PFSK-1 (cell line): ENCODE results near the gene LHB.

ENCODE experiments used
- POLR2AphosphoS5 ChIP-seq: IDR thresholded peaks from 2 replicates; pipeline ENCODE4 v1.6.1; 2012; ENCODE audit warnings: low read depth, mild to moderate bottlenecking, control low read depth, low read length, moderate library complexity
- SIN3A ChIP-seq: IDR thresholded peaks from 2 replicates; pipeline ENCODE4 v1.6.1; 2012; ENCODE audit warnings: mild to moderate bottlenecking, low read length, moderate library complexity, borderline replicate concordance; ENCODE audit not compliant: insufficient read depth
- TAF1 ChIP-seq: IDR thresholded peaks from 2 replicates; pipeline ENCODE4 v1.6.1; 2012; ENCODE audit warnings: low read length, control low read depth, borderline replicate concordance; ENCODE audit not compliant: insufficient read depth
- TF ChIP-seq, protein P1 (sequence below), 2 experiments: IDR thresholded peaks; 2 replicates each; pipeline versions ENCODE4 v1.6.1 to v1.8.0; 2011 to 2012; ENCODE audit warnings: low read depth in 2 of 2, low read length in 2 of 2, control low read depth in 1 of 2, inconsistent platforms in 1 of 2, mild to moderate bottlenecking in 1 of 2, moderate library complexity in 1 of 2; ENCODE audit not compliant: insufficient read depth in 1 of 2

DNA sequence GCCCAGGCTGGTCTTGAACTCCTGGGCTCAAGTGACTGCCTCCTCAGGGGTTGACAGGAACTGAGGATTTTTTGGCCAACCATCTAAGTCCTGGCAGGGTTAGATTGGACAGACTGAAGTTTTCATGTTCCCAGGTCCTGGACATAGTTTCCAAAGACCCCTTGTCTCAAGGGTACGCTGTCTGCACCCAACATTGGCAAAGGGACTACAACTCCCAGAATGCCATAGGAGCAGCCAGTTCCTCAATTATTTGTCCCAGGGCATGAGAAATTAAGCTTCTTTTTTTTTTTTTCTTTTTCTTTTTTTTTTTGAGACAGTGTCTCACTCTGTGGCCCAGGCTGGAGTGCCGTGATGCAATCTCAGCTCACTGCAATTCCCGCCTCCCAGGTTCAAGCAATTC, 30.7 kb downstream of the LHB start:
- TF ChIP-seq TAF1 (no peak), POLR2AphosphoS5 (no peak), SIN3A (no peak)
- TF ChIP-seq, protein P1, sequence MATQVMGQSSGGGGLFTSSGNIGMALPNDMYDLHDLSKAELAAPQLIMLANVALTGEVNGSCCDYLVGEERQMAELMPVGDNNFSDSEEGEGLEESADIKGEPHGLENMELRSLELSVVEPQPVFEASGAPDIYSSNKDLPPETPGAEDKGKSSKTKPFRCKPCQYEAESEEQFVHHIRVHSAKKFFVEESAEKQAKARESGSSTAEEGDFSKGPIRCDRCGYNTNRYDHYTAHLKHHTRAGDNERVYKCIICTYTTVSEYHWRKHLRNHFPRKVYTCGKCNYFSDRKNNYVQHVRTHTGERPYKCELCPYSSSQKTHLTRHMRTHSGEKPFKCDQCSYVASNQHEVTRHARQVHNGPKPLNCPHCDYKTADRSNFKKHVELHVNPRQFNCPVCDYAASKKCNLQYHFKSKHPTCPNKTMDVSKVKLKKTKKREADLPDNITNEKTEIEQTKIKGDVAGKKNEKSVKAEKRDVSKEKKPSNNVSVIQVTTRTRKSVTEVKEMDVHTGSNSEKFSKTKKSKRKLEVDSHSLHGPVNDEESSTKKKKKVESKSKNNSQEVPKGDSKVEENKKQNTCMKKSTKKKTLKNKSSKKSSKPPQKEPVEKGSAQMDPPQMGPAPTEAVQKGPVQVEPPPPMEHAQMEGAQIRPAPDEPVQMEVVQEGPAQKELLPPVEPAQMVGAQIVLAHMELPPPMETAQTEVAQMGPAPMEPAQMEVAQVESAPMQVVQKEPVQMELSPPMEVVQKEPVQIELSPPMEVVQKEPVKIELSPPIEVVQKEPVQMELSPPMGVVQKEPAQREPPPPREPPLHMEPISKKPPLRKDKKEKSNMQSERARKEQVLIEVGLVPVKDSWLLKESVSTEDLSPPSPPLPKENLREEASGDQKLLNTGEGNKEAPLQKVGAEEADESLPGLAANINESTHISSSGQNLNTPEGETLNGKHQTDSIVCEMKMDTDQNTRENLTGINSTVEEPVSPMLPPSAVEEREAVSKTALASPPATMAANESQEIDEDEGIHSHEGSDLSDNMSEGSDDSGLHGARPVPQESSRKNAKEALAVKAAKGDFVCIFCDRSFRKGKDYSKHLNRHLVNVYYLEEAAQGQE (IDR thresholded peaks at IDR 0.05; ENCODE audit: insufficient read depth in 1 of 2, low read depth in 2 of 2, low read length in 2 of 2): no peak
